ENCODE measurements around the gene ZPR1.
"Not testable (repeated sequence)": the region's sequence is repeated elsewhere in the genome, so short reads cannot be mapped to it uniquely, and the experiment has no call there.

ZPR1 gene

DNA sequence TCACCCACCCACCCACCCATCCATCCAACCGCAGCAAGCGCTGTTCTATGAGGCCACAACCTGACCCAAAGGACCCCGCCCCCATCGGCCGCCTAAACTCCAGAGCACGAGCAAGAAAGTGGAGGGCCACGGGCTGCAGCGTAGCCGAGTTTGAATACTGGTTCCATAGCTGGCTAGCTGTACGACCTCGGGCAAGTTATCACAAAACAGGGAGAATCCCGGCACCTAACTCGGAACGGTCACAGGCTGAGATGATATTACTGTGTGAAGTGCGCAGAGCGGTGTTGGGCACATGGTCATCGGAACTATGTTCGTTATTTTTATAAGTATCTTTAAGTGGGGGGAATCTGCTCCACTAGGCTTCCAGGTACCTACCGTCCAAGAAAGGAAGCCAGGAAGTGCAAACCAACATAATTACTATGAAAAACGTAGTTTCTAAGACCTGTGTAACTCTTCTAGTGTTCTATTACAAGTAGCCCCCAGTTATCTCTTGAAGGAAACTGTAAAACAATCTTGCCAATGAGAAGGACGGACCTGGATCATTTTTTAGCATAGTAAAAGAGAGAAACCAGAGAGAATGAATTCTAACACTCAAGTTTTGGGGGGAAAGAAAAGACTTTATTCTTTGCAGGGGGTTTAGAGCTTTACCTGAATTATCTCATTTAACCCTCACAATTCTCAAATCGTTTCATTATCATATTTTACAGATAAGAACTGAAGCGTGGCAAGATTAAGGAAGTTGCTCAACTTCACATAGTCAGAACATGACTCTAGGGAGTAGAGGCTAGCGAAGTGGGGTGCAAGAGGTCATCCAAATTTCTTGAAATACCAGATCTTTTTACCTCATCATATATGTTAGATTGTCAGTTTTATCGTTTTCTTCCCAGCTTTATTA is 14.4 kb downstream of the ZPR1 start:
- peak; percentile 16 for DNase-seq (ENCODE audit: low read depth)
- Histone ChIP-seq H3K4me1 (ENCODE audit: control insufficient read depth, insufficient read depth, low read length) (peaks cover 52% of the 10 kb centered on the region), H3K9me3 (ENCODE audit: control insufficient read depth, low read length) (no peaks in the 10 kb centered on the region), H3K36me3 (ENCODE audit: control insufficient read depth, insufficient read depth, low read length, severe bottlenecking) (peaks cover 29% of the 10 kb centered on the region), H3K4me3 (ENCODE audit: low read length) (peak overlapping the region; percentile 88), H3K9ac (ENCODE audit: low read length) (peak overlapping the region; percentile 82), H3K27me3 (replicated peaks; ENCODE audit: control insufficient read depth, insufficient read depth, low read length) (no peaks in the 10 kb centered on the region)

DNA sequence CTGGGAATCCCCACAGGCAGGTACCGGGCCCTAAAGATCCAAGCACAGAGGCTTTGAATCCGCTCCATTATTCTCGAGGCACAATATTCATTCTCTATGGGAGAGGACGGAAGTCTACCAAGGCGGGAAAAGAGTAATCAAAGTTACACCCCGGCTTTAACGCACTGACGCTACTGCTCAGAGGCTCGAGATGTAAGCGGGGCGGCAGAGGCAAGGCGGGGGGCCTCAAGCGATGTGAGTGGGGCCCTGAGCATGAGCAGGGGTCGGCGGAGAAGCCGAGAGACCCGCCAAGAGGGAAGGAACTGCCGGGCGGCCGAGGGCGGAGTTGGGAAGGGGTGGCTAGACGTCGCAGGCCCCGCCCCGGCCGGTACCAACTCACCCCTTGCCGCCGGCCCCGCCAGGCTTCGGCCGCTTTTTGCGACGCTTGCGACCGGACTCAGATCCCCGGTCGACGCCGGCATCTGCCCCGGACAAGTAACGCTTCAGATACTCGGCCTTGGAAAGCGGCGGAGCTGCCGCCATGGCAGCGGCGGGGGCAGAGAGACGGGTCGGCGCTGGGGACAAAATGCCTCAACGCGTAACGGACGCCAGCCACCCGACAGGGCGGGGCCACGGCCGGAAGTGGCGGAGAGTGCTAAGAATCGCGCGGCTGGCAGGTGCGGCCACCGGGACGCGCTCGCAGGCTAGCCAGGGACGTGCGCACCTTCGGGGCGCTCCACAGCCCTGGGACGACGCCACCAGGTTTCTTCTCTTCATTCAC is 15.2 kb downstream of the ZPR1 start, which contains the start of gene BUD13:
BUD13 (minus strand) TSS at position 545 of the 760 bp plus-strand sequence; CDS start at position 522, 23 bp downstream.
- H3K4me3 ChIP-seq (ENCODE audit: low read length): peak within 1 kb of the TSS; percentile 88
- peaks cover 44% of the 10 kb centered on the region for H3K4me1 ChIP-seq (ENCODE audit: control insufficient read depth, insufficient read depth, low read length)
- no peaks in the 10 kb centered on the region for H3K27me3 ChIP-seq (replicated peaks; ENCODE audit: control insufficient read depth, insufficient read depth, low read length)
- DNase-seq (ENCODE audit: low read depth): peak; percentile 94
- peak within 1 kb of the TSS; percentile 90 for H3K9ac ChIP-seq (ENCODE audit: low read length)
- peaks cover 21% of the 10 kb centered on the region for H3K36me3 ChIP-seq (ENCODE audit: control insufficient read depth, insufficient read depth, low read length, severe bottlenecking)
- no peaks in the 10 kb centered on the region for H3K9me3 ChIP-seq (ENCODE audit: control insufficient read depth, low read length)

DNA sequence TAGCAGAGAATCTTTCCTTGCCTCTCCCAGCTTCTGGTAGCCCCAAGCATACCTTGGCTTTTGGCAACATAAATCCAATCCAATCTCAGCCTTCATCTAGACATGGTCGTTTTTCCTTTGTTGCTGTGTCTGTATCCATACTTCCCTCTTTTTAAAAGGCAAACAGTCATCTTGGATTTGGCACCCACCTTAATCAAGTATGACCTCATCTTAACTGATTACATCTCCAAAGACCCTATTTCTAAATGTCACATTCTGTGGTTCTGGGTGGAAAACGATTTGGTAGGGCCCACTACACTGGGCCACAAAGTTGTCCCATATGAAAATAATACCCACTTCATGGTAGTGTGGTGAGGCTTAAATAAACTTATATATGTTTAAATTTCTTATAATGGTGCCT is 15.9 kb downstream of the ZPR1 start:
- Histone ChIP-seq H3K9me3 (ENCODE audit: control insufficient read depth, low read length) (no peaks in the 10 kb centered on the region), H3K4me1 (ENCODE audit: control insufficient read depth, insufficient read depth, low read length) (peaks cover 40% of the 10 kb centered on the region), H3K9ac (ENCODE audit: low read length) (peak overlapping the region; percentile 90), H3K36me3 (ENCODE audit: control insufficient read depth, insufficient read depth, low read length, severe bottlenecking) (peaks cover 18% of the 10 kb centered on the region), H3K27me3 (replicated peaks; ENCODE audit: control insufficient read depth, insufficient read depth, low read length) (no peaks in the 10 kb centered on the region), H3K4me3 (ENCODE audit: low read length) (peak overlapping the region; percentile 88)
- peak; percentile 10 for DNase-seq (ENCODE audit: low read depth)

DNA sequence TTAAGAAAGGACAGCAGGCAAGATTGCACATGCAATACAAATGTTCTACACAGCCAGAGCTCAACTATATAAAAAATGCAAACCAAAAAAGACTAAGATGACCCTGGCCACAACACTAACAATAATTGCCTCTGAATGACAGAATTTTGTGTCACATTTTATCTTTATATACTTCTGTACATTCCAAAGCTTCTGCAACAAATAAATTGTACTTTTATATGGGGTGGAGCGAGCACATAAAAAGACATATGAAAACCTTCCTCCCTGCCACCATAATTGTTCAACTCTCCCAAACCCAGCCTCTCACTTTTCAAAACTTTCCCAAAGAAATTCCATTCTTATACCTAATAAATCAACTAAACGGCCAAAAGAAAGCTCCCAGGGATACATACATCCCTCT is 25.7 kb downstream of the ZPR1 start:
- H3K27me3 ChIP-seq (replicated peaks; ENCODE audit: control insufficient read depth, insufficient read depth, low read length): no peaks in the 10 kb centered on the region
- H3K9me3 ChIP-seq (ENCODE audit: control insufficient read depth, low read length): no peaks in the 10 kb centered on the region
- DNase-seq (ENCODE audit: low read depth): no peak
- no peaks in the 10 kb centered on the region for H3K4me1 ChIP-seq (ENCODE audit: control insufficient read depth, insufficient read depth, low read length)
- peaks cover 78% of the 10 kb centered on the region for H3K36me3 ChIP-seq (ENCODE audit: control insufficient read depth, insufficient read depth, low read length, severe bottlenecking)
- H3K9ac ChIP-seq (ENCODE audit: low read length): no peak overlapping the region
- H3K4me3 ChIP-seq (ENCODE audit: low read length): no peak overlapping the region

DNA sequence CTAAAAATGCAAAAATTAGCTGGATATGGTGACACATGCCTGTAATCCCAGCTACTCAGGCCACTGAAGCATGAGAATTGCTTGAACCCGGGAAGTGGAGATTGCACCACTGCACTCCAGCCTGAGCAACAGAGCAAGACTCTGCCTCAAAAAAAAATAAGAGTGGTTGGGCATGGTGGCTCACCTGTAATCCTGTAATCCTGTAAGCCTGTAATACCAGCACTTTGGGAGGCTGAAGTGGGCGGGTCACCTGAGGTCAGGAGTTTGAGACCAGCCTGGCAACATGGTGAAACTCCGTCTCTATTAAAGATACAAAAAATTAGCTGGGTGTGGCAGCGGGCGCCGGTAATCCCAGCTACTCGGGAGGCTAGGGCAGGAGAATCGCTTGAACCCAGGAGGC is 31.8 kb downstream of the ZPR1 start:
- H3K9ac ChIP-seq (ENCODE audit: low read length); DNase-seq (ENCODE audit: low read depth); H3K9me3 ChIP-seq (ENCODE audit: control insufficient read depth, low read length); H3K27me3 ChIP-seq (replicated peaks; ENCODE audit: control insufficient read depth, insufficient read depth, low read length); H3K4me1 ChIP-seq (ENCODE audit: control insufficient read depth, insufficient read depth, low read length); H3K4me3 ChIP-seq (ENCODE audit: low read length): not testable (repeated sequence)
- H3K36me3 ChIP-seq (ENCODE audit: control insufficient read depth, insufficient read depth, low read length, severe bottlenecking): peaks cover 83% of the 10 kb centered on the region

DNA sequence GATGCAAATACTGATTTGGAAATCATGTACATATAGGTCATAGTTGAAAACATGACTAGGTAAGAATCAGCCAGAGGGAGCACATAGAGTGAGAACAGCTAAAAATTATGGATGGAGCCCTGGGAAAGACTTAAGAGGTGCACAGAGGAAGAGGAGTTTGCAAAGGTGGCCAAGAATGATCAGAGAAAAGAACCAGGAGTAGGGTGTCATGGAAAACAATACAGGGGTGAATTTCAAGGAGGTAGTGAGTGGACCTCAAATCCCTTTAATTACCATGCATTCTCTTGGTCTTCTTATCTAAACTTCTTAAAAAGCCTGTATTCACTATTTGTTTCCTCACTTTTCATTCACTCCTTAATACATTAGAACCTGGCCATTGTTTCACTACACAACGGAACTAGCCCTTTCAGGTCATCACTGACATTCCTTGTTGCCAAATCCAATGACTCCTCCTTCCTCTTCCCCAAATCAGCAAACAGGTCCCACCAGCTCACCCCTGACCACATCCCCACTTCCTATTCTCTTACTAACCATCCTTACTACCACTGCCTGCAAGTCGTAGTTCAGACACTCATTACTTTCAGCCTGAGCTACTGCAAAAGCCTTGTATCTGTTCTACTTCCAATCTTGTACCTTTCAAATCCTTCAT is 37.6 kb downstream of the ZPR1 start:
- Histone ChIP-seq H3K36me3 (ENCODE audit: control insufficient read depth, insufficient read depth, low read length, severe bottlenecking) (peaks cover 77% of the 10 kb centered on the region), H3K9me3 (ENCODE audit: control insufficient read depth, low read length) (peaks cover 4% of the 10 kb centered on the region), H3K4me3 (ENCODE audit: low read length) (no peak overlapping the region), H3K27me3 (replicated peaks; ENCODE audit: control insufficient read depth, insufficient read depth, low read length) (no peaks in the 10 kb centered on the region), H3K9ac (ENCODE audit: low read length) (no peak overlapping the region), H3K4me1 (ENCODE audit: control insufficient read depth, insufficient read depth, low read length) (no peaks in the 10 kb centered on the region)
- DNase-seq (ENCODE audit: low read depth): no peak

DNA sequence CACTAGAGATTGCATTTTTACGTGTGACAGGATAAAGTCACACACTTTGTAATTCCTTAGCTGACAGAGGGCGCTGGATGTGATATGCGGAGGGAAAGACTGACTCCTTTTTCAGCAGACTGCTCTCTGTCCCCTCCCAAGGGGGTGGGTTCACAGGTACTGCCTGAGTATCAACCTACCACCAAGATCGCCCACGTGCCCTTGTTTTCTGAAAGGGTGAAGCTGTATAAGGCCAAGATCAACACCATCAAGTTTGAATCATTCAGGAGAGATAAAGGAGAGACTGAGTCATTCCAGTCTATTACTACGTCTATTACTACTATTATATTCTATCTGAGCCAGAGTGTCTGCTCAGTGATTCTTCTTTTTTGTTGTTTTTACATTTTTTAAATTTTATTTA is 45.7 kb downstream of the ZPR1 start:
- Histone ChIP-seq H3K4me1 (ENCODE audit: control insufficient read depth, insufficient read depth, low read length) (peaks cover 17% of the 10 kb centered on the region), H3K4me3 (ENCODE audit: low read length) (no peak overlapping the region), H3K27me3 (replicated peaks; ENCODE audit: control insufficient read depth, insufficient read depth, low read length) (no peaks in the 10 kb centered on the region), H3K36me3 (ENCODE audit: control insufficient read depth, insufficient read depth, low read length, severe bottlenecking) (peaks cover 11% of the 10 kb centered on the region), H3K9me3 (ENCODE audit: control insufficient read depth, low read length) (no peaks in the 10 kb centered on the region), H3K9ac (ENCODE audit: low read length) (peak overlapping the region; percentile 44)
- DNase-seq (ENCODE audit: low read depth): peak; percentile 15

DNA sequence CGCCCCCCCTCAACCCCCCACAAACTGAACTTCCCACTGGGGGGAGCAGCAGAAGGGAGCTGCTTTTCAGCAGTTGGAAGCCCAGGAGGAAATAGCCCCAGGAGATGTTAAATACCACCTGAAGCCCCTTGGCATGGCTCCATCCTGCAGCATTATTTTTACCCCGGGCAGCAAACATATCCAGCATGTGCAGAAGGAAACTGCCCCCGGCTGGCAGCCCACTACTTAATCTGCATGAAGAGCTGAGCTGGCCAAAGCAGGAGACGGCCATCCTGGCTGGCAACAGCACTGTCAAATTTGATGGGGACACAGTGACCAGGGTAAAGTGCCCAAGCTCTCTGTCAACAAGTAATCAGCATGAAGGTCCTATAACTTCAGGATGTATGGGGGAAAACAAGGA is 47.1 kb downstream of the ZPR1 start:
- Histone ChIP-seq H3K4me1 (ENCODE audit: control insufficient read depth, insufficient read depth, low read length) (peaks cover 17% of the 10 kb centered on the region), H3K9me3 (ENCODE audit: control insufficient read depth, low read length) (no peaks in the 10 kb centered on the region), H3K36me3 (ENCODE audit: control insufficient read depth, insufficient read depth, low read length, severe bottlenecking) (no peaks in the 10 kb centered on the region), H3K27me3 (replicated peaks; ENCODE audit: control insufficient read depth, insufficient read depth, low read length) (no peaks in the 10 kb centered on the region), H3K9ac (ENCODE audit: low read length) (no peak overlapping the region), H3K4me3 (ENCODE audit: low read length) (no peak overlapping the region)
- no peak for DNase-seq (ENCODE audit: low read depth)

DNA sequence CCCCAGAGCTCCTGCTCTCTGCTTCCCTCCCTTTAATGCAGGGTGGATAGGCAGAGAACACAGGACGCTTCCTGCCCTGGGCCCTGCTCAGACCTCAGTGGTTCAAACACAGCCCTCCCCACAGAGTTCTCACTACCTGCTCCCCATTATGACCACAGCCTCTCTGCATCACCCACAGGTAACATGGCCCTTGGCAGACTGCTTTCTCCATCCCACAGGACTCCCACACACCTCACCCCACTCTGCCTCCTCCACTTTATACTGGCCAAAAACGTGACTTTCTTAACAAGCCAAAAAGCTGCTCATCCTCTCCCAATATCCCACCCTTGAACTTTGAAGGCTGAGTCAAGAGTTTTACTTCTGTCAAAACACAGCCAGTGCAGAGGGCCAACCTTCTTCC is 48.8 kb downstream of the ZPR1 start:
- Histone ChIP-seq H3K4me1 (ENCODE audit: control insufficient read depth, insufficient read depth, low read length) (peaks cover 17% of the 10 kb centered on the region), H3K9me3 (ENCODE audit: control insufficient read depth, low read length) (no peaks in the 10 kb centered on the region), H3K9ac (ENCODE audit: low read length) (no peak overlapping the region), H3K36me3 (ENCODE audit: control insufficient read depth, insufficient read depth, low read length, severe bottlenecking) (no peaks in the 10 kb centered on the region), H3K4me3 (ENCODE audit: low read length) (no peak overlapping the region), H3K27me3 (replicated peaks; ENCODE audit: control insufficient read depth, insufficient read depth, low read length) (no peaks in the 10 kb centered on the region)
- no peak for DNase-seq (ENCODE audit: low read depth)

DNA sequence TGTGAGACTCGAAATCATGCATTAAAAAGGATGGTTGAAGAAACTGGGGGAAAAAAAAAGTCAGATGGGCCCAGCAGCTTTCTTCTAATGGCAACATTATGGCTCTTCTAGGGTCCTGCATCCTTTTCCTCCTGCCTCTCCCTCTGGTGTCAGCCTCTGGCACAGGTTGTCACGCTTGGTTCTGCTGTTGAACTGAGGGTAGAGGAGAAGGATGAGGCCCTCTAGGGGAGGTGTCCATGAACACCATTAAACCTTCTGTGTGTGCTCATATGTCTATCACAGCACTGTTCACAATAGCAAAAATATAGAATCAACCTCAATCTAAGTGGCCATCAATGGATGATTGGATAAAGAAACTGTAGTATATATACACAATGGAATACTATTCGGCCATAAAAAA is 51.1 kb downstream of the ZPR1 start:
- no peak for DNase-seq (ENCODE audit: low read depth)
- no peak overlapping the region for H3K4me3 ChIP-seq (ENCODE audit: low read length)
- H3K36me3 ChIP-seq (ENCODE audit: control insufficient read depth, insufficient read depth, low read length, severe bottlenecking): no peaks in the 10 kb centered on the region
- H3K9me3 ChIP-seq (ENCODE audit: control insufficient read depth, low read length): no peaks in the 10 kb centered on the region
- no peaks in the 10 kb centered on the region for H3K27me3 ChIP-seq (replicated peaks; ENCODE audit: control insufficient read depth, insufficient read depth, low read length)
- no peak overlapping the region for H3K9ac ChIP-seq (ENCODE audit: low read length)
- H3K4me1 ChIP-seq (ENCODE audit: control insufficient read depth, insufficient read depth, low read length): peaks cover 9% of the 10 kb centered on the region

DNA sequence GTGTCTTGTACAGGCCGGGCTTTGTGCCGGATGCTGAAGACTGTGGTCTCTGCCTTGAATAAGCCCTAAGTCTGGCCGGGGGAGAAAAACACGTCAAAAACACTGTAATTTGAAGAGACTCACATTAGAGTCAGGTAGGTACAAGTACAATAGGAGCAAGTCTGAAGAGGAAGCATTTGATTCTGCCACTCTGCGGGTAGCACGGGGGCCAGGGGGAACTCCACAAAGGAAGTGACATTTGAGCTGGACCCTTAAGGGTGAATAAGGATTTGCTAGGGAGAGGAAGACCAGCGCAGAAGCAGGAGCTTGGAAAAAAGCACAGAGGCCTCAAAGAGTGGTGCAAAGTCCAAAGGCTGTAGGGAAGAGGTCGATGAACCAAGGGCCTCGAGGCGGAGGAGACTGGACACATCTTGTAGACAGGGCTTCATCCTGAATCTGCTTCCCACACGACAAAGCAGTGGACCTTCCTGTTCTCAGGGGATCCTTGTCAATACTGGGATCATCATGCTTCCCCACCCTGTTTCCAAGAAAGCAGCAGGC is 53.8 kb downstream of the ZPR1 start:
- Histone ChIP-seq H3K27me3 (replicated peaks; ENCODE audit: control insufficient read depth, insufficient read depth, low read length) (peaks cover 7% of the 10 kb centered on the region), H3K9ac (ENCODE audit: low read length) (no peak overlapping the region), H3K4me1 (ENCODE audit: control insufficient read depth, insufficient read depth, low read length) (peaks cover 22% of the 10 kb centered on the region), H3K4me3 (ENCODE audit: low read length) (no peak overlapping the region), H3K9me3 (ENCODE audit: control insufficient read depth, low read length) (no peaks in the 10 kb centered on the region), H3K36me3 (ENCODE audit: control insufficient read depth, insufficient read depth, low read length, severe bottlenecking) (no peaks in the 10 kb centered on the region)
- no peak for DNase-seq (ENCODE audit: low read depth)

All from adipocyte (in vitro differentiated cells).